HPDE6-E6E7 (cell line): Measurements from ENCODE around the gene MGRN1.

Source experiments
- DNase-seq: peaks from one replicate; pipeline ENCODE4 v3.0.0; 2011; ENCODE audit warnings: missing footprints; ENCODE audit errors: extremely low spot score

Gene MGRN1

GRCh38 chr16:4652561-4652960, 27.9 kb downstream of the MGRN1 start:
- DNase-seq, result no peak

- no peak for DNase-seq
These were observed 29.7 kb downstream of the MGRN1 start for GRCh38 chr16:4654011-4654963.

DNA sequence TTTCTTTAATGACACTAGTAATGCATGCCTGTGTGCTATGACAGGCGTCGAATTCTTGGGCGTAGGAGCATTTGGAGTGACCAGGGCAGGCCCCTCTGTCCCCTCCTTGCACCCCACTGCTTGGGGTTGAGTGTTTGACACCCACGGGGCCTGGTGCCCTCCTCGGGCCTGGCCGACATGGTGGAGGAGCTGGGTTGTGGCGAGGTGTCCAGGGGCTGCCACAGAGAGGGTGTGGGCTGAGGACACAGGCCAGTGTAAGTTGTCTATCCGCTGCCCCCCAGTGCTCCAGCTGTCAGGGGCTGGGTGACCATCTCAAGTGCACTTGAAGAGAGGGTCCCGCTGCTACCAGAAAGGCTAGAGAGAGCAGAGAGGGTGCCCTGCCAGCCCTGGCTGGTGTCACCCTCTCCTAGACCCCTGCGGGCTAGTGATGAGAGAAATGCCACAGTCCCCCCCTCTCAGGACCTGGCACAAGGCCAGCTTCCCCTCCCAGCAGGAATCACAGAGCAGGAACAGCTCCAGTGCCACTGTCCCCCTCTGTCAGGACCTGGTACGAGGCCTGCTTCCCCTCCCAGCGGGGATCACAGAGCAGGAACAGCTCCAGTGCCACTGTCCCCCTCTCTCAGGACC, 30.5 kb downstream of the MGRN1 start:
- no peak for DNase-seq

DNA sequence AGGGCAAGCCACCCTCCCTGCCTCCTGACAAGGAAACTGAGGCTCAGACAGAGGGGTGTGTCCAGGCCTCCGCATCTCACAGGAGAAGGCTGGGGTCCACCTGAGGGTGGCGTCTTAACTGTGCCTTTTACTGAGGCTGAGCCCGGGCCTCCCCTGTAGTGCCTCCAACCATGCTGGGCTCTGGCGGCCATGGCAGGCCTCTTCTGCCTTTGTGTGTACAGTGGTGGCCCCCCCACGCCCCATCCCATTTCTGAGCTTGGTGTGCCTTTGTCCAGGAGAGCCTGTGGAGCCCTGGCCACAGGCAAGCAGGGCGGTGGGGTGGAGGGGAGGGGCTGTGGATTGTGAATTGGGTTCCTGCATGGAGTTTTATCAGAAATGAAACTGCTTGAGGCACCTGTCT, 31.2 kb downstream of the MGRN1 start:
- DNase-seq, result no peak

DNA sequence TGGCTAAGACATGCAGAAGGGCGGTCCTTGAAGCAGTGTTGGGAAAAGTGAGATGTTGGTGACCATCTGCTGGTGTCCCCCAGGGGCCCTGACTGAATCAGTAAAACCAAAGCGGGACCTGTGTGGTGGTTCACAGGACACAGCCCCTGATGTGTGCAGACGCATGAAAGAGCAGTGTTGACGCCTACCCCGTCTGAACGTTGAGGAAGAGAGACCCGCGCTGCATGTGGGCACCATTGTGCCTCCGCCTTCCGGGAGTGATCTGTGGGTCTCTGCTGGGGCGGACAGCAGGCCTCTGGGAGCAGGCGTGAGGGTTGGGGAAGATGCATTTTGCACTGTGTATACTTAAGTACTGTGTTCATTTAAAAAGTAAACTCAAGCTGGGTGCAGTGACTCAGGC, 31.6 kb downstream of the MGRN1 start:
- no peak for DNase-seq

DNA sequence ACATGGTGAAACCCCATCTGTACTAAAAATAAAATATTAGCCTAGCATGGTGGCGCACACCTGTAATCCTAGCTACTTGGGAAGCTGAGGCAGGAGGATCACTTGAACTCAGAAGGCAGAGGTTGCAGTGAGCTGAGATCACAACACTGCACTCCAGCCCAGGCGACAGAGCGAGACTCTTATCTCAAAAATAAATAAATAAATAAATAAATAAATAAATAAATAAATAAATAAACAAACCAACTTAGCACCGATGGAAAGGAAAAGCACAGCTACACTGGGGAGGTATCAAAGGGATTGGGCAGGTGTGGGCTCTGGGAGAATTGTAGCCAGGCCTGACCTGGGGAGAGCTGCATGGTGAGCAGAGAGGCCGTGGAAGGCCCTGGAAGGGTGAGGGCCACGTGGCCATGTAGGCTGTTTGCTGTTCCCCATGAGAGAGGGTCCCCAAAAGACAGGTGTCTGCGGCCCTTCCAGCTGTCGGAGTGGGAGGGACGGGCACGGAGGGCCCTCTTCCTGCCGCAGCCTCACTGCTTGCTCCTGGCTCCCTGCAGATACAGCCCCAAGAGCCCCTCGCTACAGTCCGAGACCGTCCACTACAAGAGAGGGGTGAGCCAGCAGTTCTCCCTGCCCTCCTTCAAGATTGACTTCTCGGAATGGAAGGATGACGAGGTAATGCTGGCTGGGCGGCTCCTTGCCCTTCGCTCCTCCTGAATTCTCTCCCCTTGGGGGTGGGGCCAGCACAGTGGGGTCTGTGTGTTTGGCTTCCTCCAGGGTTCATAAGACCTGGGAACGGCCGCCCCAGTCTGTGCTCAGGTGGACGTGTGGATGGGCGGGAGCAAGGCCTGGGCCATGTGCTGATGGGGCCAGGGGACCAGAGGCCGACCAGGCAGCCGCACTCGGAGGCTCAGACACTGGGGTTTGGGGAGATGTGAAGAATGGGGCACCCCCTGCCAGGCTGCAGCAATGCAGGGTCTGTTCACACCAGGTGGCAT, 32.4 kb downstream of the MGRN1 start:
- no peak for DNase-seq

GRCh38 chr16:4659363-4660353, 35.0 kb downstream of the MGRN1 start:
- no peak for DNase-seq

- DNase-seq, result no peak
These were observed 35.9 kb downstream of the MGRN1 start for GRCh38 chr16:4660454-4661007.

- DNase-seq, result no peak
These were observed 37.0 kb downstream of the MGRN1 start for GRCh38 chr16:4661661-4662060.

DNA sequence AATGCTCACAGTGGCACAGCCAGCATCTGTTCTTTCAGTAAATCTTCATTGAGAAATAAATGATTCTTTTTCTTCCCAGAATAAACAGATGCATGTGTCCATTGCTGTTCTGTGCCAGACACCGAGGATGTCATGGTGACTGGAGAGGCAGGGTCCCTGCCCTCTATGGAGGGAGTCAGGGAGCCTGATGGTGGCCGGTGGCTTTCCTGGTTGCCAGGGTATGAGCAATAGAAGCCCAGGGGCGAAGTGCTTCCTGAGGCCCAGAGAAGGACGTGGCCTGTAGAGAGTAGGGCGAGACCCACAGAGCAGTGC, 38.8 kb downstream of the MGRN1 start:
- DNase-seq, result no peak

GRCh38 chr16:4663777-4664465, 39.3 kb downstream of the MGRN1 start:
- no peak for DNase-seq

DNA sequence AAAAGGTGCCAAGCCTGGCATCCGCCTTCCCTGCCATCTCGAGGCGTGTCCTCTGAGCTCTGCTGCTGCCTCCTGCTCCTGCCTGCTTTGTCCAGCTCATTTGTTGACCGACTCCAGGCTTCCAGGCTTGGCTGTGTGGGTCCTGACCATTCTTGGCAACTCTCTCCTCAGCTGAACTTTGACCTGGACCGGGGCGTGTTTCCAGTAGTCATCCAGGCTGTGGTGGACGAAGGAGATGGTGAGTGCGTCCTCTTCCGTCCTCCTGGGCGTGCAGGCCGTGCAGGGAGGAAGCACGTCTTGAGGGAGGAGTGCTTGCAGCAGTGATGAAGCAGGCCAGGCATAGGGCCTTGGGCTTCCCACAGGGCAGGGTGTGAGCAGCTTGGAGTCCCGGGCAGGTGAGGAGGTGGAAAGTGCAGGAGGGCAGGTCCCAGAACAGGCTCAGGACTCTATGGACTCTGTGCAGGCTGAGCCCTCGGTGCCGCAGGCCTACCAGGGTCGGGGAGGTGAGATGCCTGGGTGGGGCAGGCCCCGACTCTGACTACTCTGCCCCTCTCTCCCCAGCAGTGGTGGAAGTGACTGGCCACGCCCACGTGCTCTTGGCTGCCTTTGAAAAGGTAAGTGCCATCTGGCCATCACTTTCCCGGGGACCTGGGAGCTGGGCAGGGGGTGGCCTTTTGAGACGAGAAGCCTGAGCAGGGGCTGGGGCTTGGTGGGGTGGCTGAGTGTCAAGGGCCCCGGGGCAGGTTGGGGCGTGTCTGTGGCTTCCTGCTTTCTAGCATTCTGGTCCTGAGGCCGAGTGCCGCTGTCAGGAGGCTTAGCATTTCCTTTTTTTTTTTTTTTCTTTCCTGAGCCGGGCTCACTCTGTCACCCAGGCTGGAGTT, 40.2 kb downstream of the MGRN1 start:
- peak; percentile 47 for DNase-seq

DNA sequence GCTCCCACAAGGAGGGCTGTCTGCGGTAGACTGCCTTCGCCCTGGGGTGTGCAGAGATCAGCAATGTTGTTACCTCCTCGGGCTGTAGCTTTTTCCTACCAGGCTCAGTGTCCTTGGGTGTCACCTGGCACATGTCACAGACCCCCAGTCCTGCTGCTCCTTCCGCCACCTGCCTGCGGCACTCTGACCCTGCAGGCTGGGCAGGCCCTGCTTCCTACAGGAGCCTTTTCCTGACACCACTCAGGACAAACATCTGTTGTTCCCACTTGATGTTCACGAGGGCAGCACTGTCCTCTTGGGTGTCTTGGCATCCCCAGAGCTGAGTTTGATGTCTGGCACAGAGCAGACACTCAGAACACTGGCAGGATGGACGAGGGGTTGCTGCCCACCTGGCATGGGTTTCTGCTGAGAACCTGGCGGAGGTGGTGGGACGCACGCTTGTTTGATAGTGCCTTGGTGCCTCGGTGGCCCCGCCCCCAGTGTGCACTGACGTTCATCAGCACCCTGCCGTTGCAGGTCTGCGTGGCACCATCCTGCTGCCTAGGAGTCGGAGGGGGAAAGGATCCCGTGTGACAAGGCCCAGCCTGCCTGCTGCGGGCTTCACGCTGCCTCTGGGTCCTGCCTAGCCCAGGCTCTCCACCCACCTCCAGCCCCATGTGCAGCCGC, 42.0 kb downstream of the MGRN1 start:
- DNase-seq, result no peak

- DNase-seq, result no peak
These were observed 42.8 kb downstream of the MGRN1 start for GRCh38 chr16:4667203-4667963.

- DNase-seq, result no peak
These were observed 43.8 kb downstream of the MGRN1 start for GRCh38 chr16:4668313-4668960.

DNA sequence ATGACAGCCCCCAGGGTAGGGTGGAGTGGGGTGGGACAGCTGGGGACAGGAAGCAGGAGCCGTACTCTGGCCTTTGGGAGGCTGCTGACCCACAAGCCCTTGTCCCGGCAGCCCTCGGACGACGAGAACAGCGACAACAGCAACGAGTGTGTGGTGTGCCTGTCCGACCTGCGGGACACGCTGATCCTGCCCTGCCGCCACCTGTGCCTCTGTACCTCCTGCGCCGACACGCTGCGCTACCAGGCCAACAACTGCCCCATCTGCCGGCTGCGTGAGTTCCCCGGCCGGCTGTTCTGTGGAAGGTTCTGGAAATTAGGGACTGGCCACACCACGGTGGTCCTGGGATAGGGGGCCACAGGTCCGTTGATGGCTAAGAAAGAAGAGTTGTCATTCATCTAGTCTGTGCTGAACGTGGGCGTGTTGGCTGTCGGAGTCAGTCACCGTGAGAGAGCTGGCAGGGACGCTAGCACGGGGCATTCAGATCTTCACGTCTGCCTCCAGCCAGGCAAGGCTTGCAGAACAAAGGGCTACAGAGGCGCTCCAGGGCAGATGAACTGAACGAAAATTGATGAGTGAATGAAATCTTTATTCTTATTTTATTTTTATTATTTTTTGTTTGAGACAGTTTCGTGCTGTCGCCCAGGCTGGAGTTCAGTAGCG, 48.9 kb downstream of the MGRN1 start:
- no peak for DNase-seq
